ENCODE results near the gene RASSF7.

The RASSF7 gene

GRCh38 chr11:544817-545166, 16.0 kb upstream of the RASSF7 start:
- Histone ChIP-seq H3K27me3 (ENCODE audit: control insufficient read depth, insufficient read depth, low read length) (no peaks in the 10 kb centered on the region), H3K36me3 (ENCODE audit: control insufficient read depth, insufficient read depth, low read length) (no peaks in the 10 kb centered on the region), H3K9me3 (ENCODE audit: control insufficient read depth, insufficient read depth, low read depth, low read length) (no peaks in the 10 kb centered on the region), H3K27ac (ENCODE audit: low read depth, low read length) (no peak overlapping the region), H3K9ac (ENCODE audit: low read length) (no peak overlapping the region), H3K4me1 (ENCODE audit: control insufficient read depth, insufficient read depth, low read length) (no peaks in the 10 kb centered on the region), H3K4me3 (ENCODE audit: low read depth, low read length) (no peak overlapping the region)

GRCh38 chr11:545171-545570, 15.6 kb upstream of the RASSF7 start:
- H3K4me1 ChIP-seq (ENCODE audit: control insufficient read depth, insufficient read depth, low read length): no peaks in the 10 kb centered on the region
- no peak overlapping the region for H3K27ac ChIP-seq (ENCODE audit: low read depth, low read length)
- H3K36me3 ChIP-seq (ENCODE audit: control insufficient read depth, insufficient read depth, low read length): no peaks in the 10 kb centered on the region
- H3K9ac ChIP-seq (ENCODE audit: low read length): no peak overlapping the region
- no peak overlapping the region for H3K4me3 ChIP-seq (ENCODE audit: low read depth, low read length)
- no peaks in the 10 kb centered on the region for H3K9me3 ChIP-seq (ENCODE audit: control insufficient read depth, insufficient read depth, low read depth, low read length)
- H3K27me3 ChIP-seq (ENCODE audit: control insufficient read depth, insufficient read depth, low read length): no peaks in the 10 kb centered on the region

GRCh38 chr11:548700-549603, 11.8 kb upstream of the RASSF7 start:
- Histone ChIP-seq H3K4me3 (ENCODE audit: low read depth, low read length) (no peak overlapping the region), H3K27ac (ENCODE audit: low read depth, low read length) (no peak overlapping the region), H3K9me3 (ENCODE audit: control insufficient read depth, insufficient read depth, low read depth, low read length) (no peaks in the 10 kb centered on the region), H3K27me3 (ENCODE audit: control insufficient read depth, insufficient read depth, low read length) (no peaks in the 10 kb centered on the region; the same call in 1 of the 2 replicates), H3K36me3 (ENCODE audit: control insufficient read depth, insufficient read depth, low read length) (no peaks in the 10 kb centered on the region), H3K9ac (ENCODE audit: low read length) (peak overlapping the region; percentile 12), H3K4me1 (ENCODE audit: control insufficient read depth, insufficient read depth, low read length) (no peaks in the 10 kb centered on the region)

GRCh38 chr11:550021-550745, 10.6 kb upstream of the RASSF7 start:
- no peaks in the 10 kb centered on the region; the same call in 1 of the 2 replicates for H3K4me1 ChIP-seq (ENCODE audit: control insufficient read depth, insufficient read depth, low read length)

GRCh38 chr11:550746-551085, 10.1 kb upstream of the RASSF7 start:
- no peaks in the 10 kb centered on the region; the same call in 1 of the 2 replicates for H3K4me1 ChIP-seq (ENCODE audit: control insufficient read depth, insufficient read depth, low read length)
- H3K4me3 ChIP-seq (ENCODE audit: low read depth, low read length): no peak overlapping the region
- no peak overlapping the region for H3K27ac ChIP-seq (ENCODE audit: low read depth, low read length)
- H3K36me3 ChIP-seq (ENCODE audit: control insufficient read depth, insufficient read depth, low read length): no peaks in the 10 kb centered on the region
- no peak overlapping the region for H3K9ac ChIP-seq (ENCODE audit: low read length)
- H3K9me3 ChIP-seq (ENCODE audit: control insufficient read depth, insufficient read depth, low read depth, low read length): no peaks in the 10 kb centered on the region
- H3K27me3 ChIP-seq (ENCODE audit: control insufficient read depth, insufficient read depth, low read length): peaks cover 6% of the 10 kb centered on the region

More at GRCh38 chr11:550021-550745, 10.6 kb upstream of the RASSF7 start:
- H3K4me3 ChIP-seq (ENCODE audit: low read depth, low read length): no peak overlapping the region
- H3K9ac ChIP-seq (ENCODE audit: low read length): no peak overlapping the region
- H3K27ac ChIP-seq (ENCODE audit: low read depth, low read length): no peak overlapping the region
- no peaks in the 10 kb centered on the region for H3K36me3 ChIP-seq (ENCODE audit: control insufficient read depth, insufficient read depth, low read length)
- H3K27me3 ChIP-seq (ENCODE audit: control insufficient read depth, insufficient read depth, low read length): peaks cover 1% of the 10 kb centered on the region; the same call in 1 of the 2 replicates
- no peaks in the 10 kb centered on the region for H3K9me3 ChIP-seq (ENCODE audit: control insufficient read depth, insufficient read depth, low read depth, low read length)

- Histone ChIP-seq H3K9ac (ENCODE audit: low read length) (no peak overlapping the region), H3K4me3 (ENCODE audit: low read depth, low read length) (no peak overlapping the region), H3K9me3 (ENCODE audit: control insufficient read depth, insufficient read depth, low read depth, low read length) (no peaks in the 10 kb centered on the region), H3K4me1 (ENCODE audit: control insufficient read depth, insufficient read depth, low read length) (no peaks in the 10 kb centered on the region; the same call in 1 of the 2 replicates), H3K36me3 (ENCODE audit: control insufficient read depth, insufficient read depth, low read length) (no peaks in the 10 kb centered on the region), H3K27me3 (ENCODE audit: control insufficient read depth, insufficient read depth, low read length) (peaks cover 10% of the 10 kb centered on the region), H3K27ac (ENCODE audit: low read depth, low read length) (no peak overlapping the region)
These were observed 9.6 kb upstream of the RASSF7 start for GRCh38 chr11:551131-551530.

- peaks cover 2% of the 10 kb centered on the region; the same call in 1 of the 2 replicates for H3K4me1 ChIP-seq (ENCODE audit: control insufficient read depth, insufficient read depth, low read length)
- H3K27ac ChIP-seq (ENCODE audit: low read depth, low read length): no peak overlapping the region
- no peak overlapping the region for H3K4me3 ChIP-seq (ENCODE audit: low read depth, low read length)
- H3K27me3 ChIP-seq (ENCODE audit: control insufficient read depth, insufficient read depth, low read length): peaks cover 15% of the 10 kb centered on the region
- H3K36me3 ChIP-seq (ENCODE audit: control insufficient read depth, insufficient read depth, low read length): no peaks in the 10 kb centered on the region
- H3K9me3 ChIP-seq (ENCODE audit: control insufficient read depth, insufficient read depth, low read depth, low read length): no peaks in the 10 kb centered on the region
- H3K9ac ChIP-seq (ENCODE audit: low read length): no peak overlapping the region
These were observed 9.2 kb upstream of the RASSF7 start for GRCh38 chr11:551596-551995.

GRCh38 chr11:553083-553987, 7.4 kb upstream of the RASSF7 start:
- no peak overlapping the region for H3K27ac ChIP-seq (ENCODE audit: low read depth, low read length)
- H3K4me3 ChIP-seq (ENCODE audit: low read depth, low read length): no peak overlapping the region
- peaks cover 10% of the 10 kb centered on the region; the same call in 1 of the 2 replicates for H3K4me1 ChIP-seq (ENCODE audit: control insufficient read depth, insufficient read depth, low read length)
- H3K9me3 ChIP-seq (ENCODE audit: control insufficient read depth, insufficient read depth, low read depth, low read length): no peaks in the 10 kb centered on the region
- H3K27me3 ChIP-seq (ENCODE audit: control insufficient read depth, insufficient read depth, low read length): peaks cover 32% of the 10 kb centered on the region
- H3K9ac ChIP-seq (ENCODE audit: low read length): no peak overlapping the region
- H3K36me3 ChIP-seq (ENCODE audit: control insufficient read depth, insufficient read depth, low read length): no peaks in the 10 kb centered on the region

- H3K27me3 ChIP-seq (ENCODE audit: control insufficient read depth, insufficient read depth, low read length): peaks cover 38% of the 10 kb centered on the region
- no peak overlapping the region for H3K27ac ChIP-seq (ENCODE audit: low read depth, low read length)
- peaks cover 10% of the 10 kb centered on the region; the same call in 1 of the 2 replicates for H3K4me1 ChIP-seq (ENCODE audit: control insufficient read depth, insufficient read depth, low read length)
- H3K9me3 ChIP-seq (ENCODE audit: control insufficient read depth, insufficient read depth, low read depth, low read length): no peaks in the 10 kb centered on the region
- no peaks in the 10 kb centered on the region for H3K36me3 ChIP-seq (ENCODE audit: control insufficient read depth, insufficient read depth, low read length)
- no peak overlapping the region for H3K9ac ChIP-seq (ENCODE audit: low read length)
- H3K4me3 ChIP-seq (ENCODE audit: low read depth, low read length): no peak overlapping the region
These were observed 6.8 kb upstream of the RASSF7 start for GRCh38 chr11:553988-554340.

GRCh38 chr11:554428-555226, 6.1 kb upstream of the RASSF7 start:
- Histone ChIP-seq H3K27me3 (ENCODE audit: control insufficient read depth, insufficient read depth, low read length) (peaks cover 40% of the 10 kb centered on the region), H3K9ac (ENCODE audit: low read length) (no peak overlapping the region), H3K9me3 (ENCODE audit: control insufficient read depth, insufficient read depth, low read depth, low read length) (no peaks in the 10 kb centered on the region), H3K4me3 (ENCODE audit: low read depth, low read length) (peak overlapping the region; percentile 81), H3K4me1 (ENCODE audit: control insufficient read depth, insufficient read depth, low read length) (peaks cover 10% of the 10 kb centered on the region; the same call in 1 of the 2 replicates), H3K27ac (ENCODE audit: low read depth, low read length) (no peak overlapping the region), H3K36me3 (ENCODE audit: control insufficient read depth, insufficient read depth, low read length) (no peaks in the 10 kb centered on the region)

Measured in HUES6 (cell line).